ENCODE data around the gene TNFSF11.

DNA sequence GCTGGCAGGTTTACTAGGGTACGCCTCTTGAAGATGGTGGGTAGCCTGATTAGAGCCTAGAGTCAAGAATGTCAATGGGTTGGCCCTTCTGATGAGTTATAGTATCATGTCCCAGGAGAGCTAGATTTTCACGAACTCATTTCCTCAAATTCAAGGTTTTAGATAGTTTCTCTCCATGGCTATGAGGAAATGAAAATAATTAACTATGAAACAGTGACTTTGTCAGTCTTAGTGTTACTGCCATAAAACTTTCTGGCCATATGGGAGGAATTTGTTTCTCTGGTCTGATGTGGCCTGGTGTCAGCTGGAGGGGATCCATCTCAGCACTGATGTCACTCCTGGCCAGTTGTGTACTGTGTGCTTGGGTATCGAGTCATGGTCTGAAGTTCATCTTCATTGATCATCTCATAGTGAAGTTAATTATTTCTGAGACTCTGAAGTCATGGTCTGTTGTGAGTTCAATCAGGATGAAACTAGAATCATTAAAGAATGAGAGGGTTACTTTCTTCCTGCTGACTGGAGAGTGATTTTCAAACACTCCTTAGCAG, 49.4 kb upstream of the TNFSF11 start:
- TF ChIP-seq POLR2A (IDR thresholded peaks at IDR 0.05) (no peak), CTCF (IDR thresholded peaks at IDR 0.05) (no peak)

Data from Peyer's patch (tissue), 4 donors.